HG02571 (cell line): ENCODE results near the gene ZNF79.

ENCODE experiments used
- ATAC-seq: cut with Tn5 transposase; IDR thresholded peaks from one replicate; pipeline ENCODE4 v1.9.1; 2021; ENCODE audit warnings: mild to moderate bottlenecking, moderate library complexity; ENCODE audit not compliant: unreplicated experiment

ZNF79 gene

DNA sequence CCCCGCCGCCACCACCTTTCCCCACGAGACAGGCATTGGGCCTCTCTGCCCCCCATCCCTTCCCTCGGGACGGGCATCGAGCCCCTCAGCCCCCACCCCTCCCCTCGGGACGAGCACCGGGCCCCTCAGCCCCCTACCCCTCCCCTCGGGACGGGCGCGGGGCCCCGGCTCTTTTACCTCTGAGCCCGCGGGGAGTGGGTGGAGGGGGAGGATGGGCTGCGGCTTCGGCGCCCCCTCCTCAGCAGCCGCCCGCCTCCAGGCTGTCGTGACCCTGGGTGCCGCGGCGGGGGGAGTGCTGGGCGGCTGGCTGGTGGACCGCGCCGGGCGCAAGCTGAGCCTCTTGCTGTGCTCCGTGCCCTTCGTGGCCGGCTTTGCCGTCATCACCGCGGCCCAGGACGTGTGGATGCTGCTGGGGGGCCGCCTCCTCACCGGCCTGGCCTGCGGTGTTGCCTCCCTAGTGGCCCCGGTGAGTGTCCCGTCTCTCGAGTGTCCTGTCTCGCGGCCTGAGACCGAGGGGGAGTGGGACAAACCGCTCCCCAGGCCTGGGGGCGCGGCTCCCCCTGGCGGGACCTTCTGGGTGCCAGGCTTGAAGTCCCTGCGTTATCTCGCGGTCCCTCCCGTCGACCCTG, 26.4 kb upstream of the ZNF79 start:
- no peak for ATAC-seq

DNA sequence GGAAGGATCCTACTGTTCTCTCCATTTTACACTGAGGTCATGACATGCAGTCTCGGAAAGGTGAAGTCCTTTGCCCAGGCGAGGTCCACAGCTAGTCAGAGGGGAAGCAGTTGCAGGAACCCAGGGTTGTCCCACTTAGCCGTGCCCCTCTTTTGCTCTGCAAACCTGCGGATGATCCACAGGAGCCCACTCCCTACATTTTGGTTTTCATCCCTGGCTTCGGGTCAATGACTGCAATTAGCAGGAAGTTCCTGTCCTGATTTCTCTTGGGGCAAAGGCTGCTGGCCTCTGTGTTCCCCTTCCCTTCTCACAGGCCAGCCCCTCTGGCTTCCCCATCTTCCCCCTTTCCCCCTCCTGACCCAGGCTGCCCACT, 25.9 kb upstream of the ZNF79 start:
- no peak for ATAC-seq

DNA sequence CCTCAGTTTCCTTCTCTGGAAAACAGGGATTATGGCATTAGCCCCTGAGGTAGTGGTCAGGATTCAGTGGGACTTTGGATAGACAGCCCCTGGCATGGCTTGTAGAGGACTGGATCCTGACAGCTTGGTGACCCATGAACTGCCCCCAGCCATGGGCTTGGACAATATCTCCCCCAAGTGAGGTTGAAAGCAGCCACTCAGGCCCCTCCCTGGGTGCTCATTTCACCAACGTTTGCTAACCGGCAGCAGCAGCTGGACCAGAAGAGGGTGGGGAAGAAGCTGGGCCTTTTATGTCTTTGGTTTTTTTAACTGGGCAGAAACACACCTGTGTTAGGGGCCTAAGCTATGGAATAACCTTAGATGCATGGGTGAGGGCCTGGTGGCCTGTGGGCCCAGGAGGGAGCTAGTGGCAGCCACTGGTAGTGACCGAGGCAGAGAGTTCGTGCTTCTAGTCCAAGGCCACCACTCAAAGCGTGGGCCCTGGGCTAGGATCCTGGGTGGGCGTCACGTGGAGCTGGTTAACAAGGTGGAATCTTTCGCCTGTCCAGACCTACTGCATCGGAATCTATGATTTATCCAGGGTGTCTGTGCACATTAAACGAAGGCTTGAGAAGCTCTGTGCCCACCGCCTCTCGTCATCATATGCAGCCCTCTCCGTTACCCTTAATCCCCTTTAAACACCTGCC, 25.3 kb upstream of the ZNF79 start:
- no peak for ATAC-seq

DNA sequence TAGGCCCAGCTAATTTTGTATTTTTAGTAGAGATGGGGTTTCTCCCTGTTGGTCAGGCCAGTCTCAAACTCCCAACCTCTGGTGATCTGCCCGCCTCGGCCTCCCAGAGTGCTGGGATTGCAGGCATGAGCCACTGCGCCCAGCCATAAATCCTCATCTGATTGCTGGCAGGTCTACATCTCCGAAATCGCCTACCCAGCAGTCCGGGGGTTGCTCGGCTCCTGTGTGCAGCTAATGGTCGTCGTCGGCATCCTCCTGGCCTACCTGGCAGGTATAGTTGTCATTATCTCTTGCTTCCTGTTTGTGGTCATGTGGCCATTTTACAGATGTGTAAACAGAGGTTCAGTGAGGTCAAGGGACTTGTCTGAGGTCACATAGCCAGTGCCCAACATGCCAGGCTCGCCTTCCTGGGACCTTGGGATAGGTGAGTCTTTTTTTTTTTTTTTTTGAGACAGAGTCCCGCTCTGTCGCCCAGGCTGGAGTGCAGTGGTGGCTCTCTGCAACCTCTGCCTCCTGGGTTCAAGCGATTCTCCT, 24.4 kb upstream of the ZNF79 start:
- no peak for ATAC-seq

DNA sequence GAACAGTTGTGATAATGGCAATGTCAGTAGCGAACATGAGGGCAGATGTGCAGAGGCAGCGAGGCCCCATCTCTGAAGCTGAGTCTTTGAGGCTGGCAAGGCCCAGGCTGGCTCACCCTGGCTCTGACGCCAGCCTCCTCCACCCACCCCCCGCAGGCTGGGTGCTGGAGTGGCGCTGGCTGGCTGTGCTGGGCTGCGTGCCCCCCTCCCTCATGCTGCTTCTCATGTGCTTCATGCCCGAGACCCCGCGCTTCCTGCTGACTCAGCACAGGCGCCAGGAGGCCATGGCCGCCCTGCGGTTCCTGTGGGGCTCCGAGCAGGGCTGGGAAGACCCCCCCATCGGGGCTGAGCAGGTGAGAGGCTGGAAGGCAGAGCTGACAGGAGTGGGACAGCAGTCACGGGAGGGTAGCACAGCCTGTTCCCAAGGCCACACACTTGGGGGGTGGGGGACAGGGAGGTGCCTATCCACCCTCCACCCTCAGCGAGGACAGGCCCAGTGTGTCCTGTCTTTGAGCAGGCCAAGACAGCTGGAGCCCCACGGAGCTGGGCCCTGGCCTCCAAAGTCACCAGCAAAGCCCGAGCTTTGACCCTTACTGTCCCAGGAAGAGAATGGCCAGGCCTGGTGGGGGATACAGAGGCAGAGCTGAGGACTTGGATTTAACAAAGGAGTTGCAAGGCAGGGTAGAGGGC, 21.6 kb upstream of the ZNF79 start:
- ATAC-seq, result no peak

DNA sequence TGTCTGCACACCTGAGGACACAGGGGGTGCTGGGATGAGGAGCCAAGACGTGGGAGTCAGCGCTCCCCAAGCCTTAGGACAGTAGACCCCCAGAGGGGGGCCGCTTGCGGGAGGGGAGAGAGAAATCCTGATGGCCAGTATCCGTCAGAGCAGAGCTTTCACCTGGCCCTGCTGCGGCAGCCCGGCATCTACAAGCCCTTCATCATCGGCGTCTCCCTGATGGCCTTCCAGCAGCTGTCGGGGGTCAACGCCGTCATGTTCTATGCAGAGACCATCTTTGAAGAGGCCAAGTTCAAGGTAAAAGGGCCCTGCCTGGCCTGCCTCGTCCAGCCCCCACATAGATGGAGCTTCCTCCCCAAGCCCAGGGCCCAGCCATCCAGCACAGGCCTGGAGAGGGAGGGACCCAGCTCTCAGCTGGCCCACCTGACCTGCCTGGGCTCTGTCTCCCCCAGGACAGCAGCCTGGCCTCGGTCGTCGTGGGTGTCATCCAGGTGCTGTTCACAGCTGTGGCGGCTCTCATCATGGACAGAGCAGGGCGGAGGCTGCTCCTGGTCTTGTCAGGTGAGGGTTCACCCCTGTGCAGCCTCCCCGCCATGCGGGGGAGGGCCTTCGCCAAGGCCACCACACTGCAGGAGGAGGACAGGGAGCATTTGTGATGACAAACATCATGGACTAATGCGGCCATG, 20.5 kb upstream of the ZNF79 start:
- ATAC-seq, result no peak

DNA sequence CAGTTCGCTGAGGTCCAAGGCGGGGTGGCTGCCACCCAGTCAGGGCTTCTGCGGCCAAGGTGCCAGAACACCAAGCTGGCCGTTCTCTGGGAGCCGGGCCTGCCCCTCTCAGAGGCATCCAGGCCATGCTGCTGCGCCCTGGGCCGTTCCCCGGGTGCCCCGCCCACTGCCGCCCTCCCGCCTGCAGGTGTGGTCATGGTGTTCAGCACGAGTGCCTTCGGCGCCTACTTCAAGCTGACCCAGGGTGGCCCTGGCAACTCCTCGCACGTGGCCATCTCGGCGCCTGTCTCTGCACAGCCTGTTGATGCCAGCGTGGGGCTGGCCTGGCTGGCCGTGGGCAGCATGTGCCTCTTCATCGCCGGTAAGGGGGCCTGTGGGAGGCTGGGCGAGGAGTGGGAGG, 19.6 kb upstream of the ZNF79 start:
- no peak for ATAC-seq

DNA sequence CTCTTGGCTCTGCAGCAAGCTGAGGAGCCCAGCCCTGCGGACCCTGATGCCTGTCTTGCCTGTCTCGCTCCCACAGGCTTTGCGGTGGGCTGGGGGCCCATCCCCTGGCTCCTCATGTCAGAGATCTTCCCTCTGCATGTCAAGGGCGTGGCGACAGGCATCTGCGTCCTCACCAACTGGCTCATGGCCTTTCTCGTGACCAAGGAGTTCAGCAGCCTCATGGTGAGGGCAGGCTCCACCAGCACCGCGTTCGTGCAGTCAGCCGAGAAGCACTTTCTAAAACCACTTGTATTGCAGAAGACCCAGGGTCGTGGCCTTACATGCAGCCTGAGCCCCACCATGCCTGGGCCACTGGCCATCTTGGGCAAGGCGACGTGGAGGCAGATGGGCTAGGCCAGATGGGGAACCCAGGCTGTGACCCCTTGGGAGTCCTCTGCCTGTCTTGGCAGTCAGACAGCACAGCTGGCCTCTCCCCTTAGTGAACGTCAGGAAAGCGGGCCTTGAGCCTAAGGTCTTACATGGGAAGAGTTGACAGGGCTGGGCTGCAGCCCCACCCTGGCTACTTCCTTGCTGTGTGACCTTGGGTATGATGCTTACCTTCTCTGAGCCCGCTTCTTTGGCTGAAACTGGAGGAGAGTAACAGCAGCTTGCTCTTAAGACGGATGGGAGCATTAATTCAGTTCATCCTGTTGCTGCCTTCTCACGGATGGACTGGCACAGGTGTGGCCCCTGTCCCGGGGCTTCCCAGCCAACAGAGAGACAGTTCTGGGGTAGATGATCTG, 18.6 kb upstream of the ZNF79 start:
- ATAC-seq, result no peak

DNA sequence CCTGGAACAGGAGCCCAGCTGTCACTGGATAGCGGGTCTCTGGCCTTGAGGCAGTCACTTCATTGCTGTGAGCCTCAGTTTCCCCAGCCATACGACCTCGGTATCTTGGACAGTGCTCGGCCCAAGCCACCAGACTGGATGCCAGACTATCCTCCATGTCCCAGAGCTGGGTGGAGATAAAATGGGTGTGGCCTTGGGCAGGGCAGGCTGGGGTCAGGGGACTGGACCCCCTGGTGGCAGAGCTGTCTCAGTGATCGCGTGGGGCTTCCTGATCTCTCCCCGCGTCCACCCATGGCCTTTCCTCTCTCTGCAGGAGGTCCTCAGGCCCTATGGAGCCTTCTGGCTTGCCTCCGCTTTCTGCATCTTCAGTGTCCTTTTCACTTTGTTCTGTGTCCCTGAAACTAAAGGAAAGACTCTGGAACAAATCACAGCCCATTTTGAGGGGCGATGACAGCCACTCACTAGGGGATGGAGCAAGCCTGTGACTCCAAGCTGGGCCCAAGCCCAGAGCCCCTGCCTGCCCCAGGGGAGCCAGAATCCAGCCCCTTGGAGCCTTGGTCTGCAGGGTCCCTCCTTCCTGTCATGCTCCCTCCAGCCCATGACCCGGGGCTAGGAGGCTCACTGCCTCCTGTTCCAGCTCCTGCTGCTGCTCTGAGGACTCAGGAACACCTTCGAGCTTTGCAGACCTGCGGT, 17.2 kb upstream of the ZNF79 start:
- no peak for ATAC-seq

DNA sequence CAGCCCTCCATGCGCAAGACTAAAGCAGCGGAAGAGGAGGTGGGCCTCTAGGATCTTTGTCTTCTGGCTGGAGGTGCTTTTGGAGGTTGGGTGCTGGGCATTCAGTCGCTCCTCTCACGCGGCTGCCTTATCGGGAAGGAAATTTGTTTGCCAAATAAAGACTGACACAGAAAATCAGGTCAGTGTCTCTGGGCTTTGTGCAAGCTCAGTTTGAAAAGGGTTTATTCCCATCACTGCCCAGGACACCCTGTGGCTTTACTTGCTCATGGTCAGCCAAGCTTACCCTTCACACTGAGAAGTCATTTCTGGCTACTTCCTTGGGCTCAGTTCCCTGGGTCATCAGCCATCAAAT, 16.7 kb upstream of the ZNF79 start:
- no peak for ATAC-seq

DNA sequence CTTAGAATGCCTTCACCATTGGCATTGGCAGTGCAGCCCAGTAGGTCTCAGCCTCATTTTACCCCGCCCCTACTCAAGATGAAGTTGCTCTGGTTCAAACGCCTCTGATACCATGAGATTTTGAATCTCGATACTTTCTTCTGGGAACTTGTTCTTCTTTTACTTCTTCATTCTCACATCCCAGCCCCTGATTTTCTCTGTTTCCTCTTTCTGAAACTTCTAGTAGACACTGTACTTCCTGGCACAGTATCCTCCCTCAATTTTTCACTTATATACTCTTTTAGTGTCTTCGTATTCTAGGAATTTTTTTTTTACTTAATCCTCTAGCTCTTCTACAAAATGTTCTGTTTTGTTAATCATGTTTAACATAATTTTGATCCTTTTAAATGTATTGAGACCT, 13.1 kb upstream of the ZNF79 start:
- ATAC-seq, result no peak

DNA sequence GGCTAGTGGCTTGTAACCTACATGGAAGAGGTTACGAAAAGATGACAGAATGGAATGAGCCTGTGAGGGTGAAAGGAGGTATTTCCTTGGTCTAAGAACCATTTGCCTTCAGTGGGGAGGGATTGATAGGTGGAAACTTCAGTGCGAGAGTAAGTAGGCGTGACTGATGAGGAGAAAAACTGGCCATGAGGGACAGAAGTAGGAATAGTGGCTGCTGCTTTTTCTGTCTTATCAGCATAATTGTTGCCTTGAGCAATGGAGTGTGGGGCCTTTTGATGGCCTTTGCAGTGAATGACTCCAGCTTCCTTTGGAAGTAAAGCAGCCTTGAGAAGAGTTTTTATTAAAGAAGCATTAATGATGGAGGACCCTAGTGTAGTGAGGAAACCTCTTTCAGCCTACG, 9.0 kb upstream of the ZNF79 start:
- ATAC-seq, result no peak

DNA sequence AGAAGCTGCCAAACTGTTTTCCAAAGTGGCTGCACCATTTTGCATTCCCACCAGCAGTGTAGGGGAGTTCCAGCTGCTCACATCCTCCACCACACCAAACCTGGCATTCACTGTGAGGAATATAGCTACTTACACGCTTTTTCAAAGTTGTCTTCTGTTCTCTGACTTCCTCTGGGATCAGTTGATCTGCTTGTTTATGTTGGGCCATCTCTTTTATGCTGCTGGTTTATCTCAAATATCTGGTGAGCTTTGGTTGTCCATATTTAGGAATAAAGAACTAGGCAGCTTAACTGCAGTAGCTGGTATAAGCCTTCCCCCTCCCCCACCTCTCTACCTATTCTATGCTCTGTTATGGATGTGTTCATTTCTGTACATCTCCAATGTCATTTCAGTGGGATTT, 8.5 kb upstream of the ZNF79 start:
- no peak for ATAC-seq

DNA sequence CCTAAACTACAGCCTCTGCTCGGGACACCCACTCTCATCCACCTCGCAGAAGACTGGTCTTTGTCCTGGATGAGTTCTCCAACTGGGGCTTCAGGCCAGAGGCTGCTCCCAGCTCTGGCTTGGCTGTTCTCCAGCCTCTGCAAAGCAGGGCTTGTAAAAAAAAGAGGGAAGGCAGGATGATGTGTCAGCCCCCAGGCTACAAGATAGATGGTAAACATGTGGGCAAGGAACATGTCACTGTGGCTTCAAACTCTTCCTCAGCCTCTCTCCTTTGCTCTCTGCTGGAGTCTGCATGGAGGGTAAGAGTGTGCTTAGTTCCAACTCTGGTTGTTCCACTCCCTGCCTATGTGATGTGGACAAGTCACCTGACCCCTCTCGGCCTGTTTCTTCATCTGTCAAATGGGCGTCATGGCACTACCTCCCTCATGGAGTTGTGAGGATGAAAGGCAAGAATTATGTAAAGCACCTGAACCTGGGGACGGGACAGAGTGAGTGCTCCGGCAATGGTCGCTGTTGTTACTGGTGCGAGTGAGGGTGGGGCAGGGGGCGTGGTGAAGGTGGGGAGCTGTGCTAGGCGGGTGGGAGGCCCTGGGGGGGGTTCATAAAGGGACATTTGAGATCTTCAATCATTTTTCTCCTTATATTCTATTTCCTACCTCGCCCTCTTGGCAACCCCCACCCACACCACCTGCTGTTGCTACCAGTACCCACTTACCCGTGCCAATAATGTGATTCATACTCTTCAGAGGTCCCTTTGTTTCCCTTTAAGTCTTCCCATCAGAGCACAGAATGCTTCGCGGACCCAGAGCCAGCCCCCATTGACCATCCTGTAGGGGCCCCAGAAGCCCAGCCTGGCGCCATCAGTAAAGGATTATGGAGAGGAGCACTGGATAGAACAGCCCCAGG, 6.8 kb upstream of the ZNF79 start:
- ATAC-seq, result no peak

DNA sequence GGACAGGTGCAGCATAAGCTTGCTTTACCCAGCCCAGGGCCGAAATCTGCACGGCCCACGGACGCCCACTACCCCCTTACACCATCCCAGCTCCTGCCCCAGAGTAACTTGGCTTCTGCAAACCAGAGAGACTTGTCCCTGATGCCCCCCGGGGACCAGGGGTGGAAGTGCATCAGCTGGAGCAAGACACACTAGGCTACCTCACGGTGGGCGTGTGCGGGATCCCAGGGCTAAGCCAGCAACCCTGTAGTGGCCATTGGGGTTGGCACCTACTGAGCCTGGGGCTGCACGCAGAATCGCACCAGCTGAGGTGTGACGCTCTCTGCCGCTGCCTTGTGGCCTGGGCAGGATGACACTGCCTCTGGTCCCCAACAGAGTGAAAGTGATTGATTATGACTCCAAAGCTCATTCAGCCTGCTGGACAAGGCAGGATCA, 6.1 kb upstream of the ZNF79 start:
- ATAC-seq, result no peak

DNA sequence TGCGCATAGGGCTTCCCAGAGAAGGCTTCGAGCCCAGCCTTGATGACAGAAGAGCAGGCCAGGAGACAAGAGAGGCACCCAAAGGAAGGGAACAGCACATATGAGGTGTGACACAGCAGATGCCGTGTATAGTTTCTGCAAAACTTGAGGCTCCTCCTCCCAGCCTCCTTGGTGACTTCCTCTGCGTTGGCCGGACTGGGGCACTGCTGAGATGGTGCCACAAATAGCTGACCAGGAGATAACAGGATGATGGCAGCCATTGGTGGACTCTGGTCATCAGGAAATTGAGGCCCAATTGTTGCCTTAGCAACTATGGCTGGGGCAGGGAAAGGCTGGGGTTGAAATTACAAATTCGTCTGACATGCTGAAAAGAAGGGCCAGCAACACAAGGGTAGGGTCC, 4.8 kb upstream of the ZNF79 start:
- no peak for ATAC-seq

DNA sequence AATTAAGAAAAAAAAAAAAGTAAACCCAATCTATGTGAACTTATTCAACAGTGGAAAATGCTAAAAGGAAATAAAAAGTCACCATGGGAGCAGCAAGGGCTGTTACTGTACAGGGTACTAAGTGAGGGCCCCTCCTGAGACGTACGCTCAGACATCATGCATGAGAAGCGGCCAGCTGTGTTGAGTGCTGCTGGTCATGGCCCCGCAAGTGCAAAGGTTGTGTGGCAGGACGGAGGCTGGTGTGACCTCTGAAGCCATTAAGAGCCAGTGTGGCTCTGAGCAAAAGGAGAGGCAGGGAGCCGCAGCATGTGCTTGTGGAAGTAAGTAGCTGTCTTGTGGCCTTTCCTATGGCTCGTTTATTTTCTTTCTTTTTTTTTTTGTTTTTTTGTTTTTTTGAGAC, 3.1 kb upstream of the ZNF79 start:
- ATAC-seq, result no peak

DNA sequence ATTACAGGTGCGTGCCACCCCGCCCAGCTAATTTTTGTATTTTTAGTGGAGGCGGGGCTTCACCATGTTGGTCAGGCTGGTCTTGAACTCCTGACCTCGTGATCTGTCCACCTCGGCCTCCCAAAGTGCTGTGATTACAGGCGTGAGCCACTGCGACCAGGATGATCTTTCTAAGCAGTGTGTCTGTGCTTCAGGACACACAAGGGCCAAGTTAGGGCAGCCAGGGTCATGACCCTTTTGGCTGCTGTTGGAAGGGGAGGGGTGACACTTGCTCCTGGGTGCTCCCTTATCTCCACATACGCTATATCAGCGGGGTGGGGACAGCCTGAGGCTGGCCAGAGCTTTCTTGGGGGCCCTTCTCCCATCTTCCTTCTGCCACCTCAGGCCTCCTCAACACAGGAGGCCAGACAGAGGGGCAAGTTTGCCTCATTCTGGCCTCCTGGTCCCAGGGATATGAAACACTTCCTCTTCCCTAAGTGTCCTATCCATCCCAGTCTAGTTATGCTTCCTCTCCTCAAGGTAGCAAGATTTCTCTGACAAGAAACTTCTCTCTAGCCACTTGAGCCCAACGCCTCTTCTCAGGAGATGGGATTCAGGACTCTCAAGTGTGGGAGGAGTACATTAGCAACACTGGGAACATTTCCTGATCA, 1.9 kb upstream of the ZNF79 start:
- no peak for ATAC-seq

DNA sequence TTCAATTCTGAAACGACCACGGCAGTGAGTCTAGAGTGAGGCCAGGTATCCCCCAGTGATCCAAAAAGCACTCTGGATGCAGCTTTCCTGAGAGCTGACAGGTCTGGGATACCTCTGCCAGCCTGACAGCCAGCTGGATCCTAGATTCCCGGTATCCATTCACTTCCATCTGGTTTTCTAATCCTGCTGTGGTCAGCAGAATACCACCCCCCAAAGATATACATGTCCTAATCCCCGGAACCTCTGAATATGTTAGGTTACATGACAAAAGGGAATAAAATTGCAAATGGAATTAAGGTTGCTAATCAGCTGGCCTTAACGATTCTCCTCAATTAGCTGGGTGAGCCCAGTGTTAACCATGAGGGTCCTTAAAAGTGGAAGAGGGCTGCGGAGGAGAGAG, 1.4 kb upstream of the ZNF79 start:
- ATAC-seq, result no peak
